ENCODE data around the gene CCNG1. TPM values are rescaled to one million over a fixed set of nuclear protein-coding genes. Genes with fewer than 3 reads are reported as not detected.

CCNG1 gene
- polyA plus RNA-seq, 2 of the 4 experiments (the other 2 are of a cell fraction): 76.5 to 80.8 TPM

DNA sequence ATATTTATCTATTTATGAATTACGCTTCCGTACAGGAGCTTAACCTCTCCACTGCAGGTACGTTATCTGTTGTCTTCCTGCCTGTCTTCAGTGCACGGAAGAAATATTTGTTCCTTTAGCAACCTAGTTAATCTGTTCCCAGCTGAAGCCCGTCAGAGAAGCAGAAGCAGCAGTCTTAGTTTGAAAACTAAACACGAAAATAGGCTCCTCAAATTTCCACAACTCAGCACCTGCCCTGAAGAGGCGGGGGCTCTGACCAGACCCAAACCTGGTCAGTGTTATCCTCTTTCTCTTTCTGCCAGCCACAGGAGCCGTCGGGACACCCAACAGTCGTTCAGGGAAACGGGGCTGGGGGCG lies 22.0 kb downstream of the CCNG1 start (continued):
- no peak for TF ChIP-seq BHLHE40 (IDR thresholded peaks at IDR 0.05; ENCODE audit: low read depth, low read length)
- no peak for TF ChIP-seq GATA3 (IDR thresholded peaks at IDR 0.05; ENCODE audit: borderline replicate concordance)
- no peak for TF ChIP-seq EP300 (IDR thresholded peaks at IDR 0.05)

- TF ChIP-seq POLR2AphosphoS2 (conservative IDR thresholded peaks at IDR 0.05; ENCODE audit: low read length) (no peak), ESRRA (IDR thresholded peaks at IDR 0.05; ENCODE audit: borderline replicate concordance, low read length) (no peak), ZSCAN20 (CRISPR knock-in tag; IDR thresholded peaks at IDR 0.05) (no peak), JUN (IDR thresholded peaks at IDR 0.05) (peak; percentile 66 to 77; a peak in 4 of 5 replicates), MAFK (IDR thresholded peaks at IDR 0.05; ENCODE audit: partially characterized antibody) (no peak), CHD2 (IDR thresholded peaks at IDR 0.05; ENCODE audit: low read length, partially characterized antibody) (no peak), CEBPB (IDR thresholded peaks at IDR 0.05) (peak; percentile 59 to 82; a peak in 3 of 4 replicates), PHF8 (IDR thresholded peaks at IDR 0.05; ENCODE audit: borderline replicate concordance, low read depth) (peak; percentile 98), EP300 (IDR thresholded peaks at IDR 0.05) (no peak), CBX2 (IDR thresholded peaks at IDR 0.05; ENCODE audit: borderline replicate concordance, low read depth) (no peak), KDM1A (IDR thresholded peaks at IDR 0.05; ENCODE audit: low read depth) (no peak), JUNB (IDR thresholded peaks at IDR 0.05) (no peak), FOSB (CRISPR knock-in tag; IDR thresholded peaks at IDR 0.05) (no peak), MYC (IDR thresholded peaks at IDR 0.05; ENCODE audit: borderline replicate concordance, low read length) (peak; percentile 88), RAD21 (conservative IDR thresholded peaks at IDR 0.05 in 1 of 2, IDR thresholded peaks at IDR 0.05 in 1 of 2) (no peak), CHD4 (IDR thresholded peaks at IDR 0.05; ENCODE audit: borderline replicate concordance) (no peak), FOSL2 (IDR thresholded peaks at IDR 0.05) (no peak), FOSL2 (CRISPR knock-in tag; IDR thresholded peaks at IDR 0.05) (no peak), RFX5 (IDR thresholded peaks at IDR 0.05) (no peak), TP53 (CRISPR knock-in tag; IDR thresholded peaks at IDR 0.05) (no peak), SMC3 (IDR thresholded peaks at IDR 0.05) (no peak), TFCP2L1 (CRISPR knock-in tag; IDR thresholded peaks at IDR 0.05) (no peak), FOXS1 (CRISPR knock-in tag; IDR thresholded peaks at IDR 0.05) (no peak), BCL3 (IDR thresholded peaks at IDR 0.05) (peak; percentile 41; the same call in 2 of the 3 replicates), BHLHE40 (IDR thresholded peaks at IDR 0.05; ENCODE audit: low read depth, low read length) (no peak), POLR2A (IDR thresholded peaks at IDR 0.05; ENCODE audit: low read length) (peak; percentile 95), EHF (CRISPR knock-in tag; IDR thresholded peaks at IDR 0.05) (no peak), ZFP36 (IDR thresholded peaks at IDR 0.05; ENCODE audit: borderline replicate concordance, partially characterized antibody) (no peak), HOXB5 (CRISPR knock-in tag; IDR thresholded peaks at IDR 0.05) (no peak)
- TF ChIP-seq, protein P1, sequence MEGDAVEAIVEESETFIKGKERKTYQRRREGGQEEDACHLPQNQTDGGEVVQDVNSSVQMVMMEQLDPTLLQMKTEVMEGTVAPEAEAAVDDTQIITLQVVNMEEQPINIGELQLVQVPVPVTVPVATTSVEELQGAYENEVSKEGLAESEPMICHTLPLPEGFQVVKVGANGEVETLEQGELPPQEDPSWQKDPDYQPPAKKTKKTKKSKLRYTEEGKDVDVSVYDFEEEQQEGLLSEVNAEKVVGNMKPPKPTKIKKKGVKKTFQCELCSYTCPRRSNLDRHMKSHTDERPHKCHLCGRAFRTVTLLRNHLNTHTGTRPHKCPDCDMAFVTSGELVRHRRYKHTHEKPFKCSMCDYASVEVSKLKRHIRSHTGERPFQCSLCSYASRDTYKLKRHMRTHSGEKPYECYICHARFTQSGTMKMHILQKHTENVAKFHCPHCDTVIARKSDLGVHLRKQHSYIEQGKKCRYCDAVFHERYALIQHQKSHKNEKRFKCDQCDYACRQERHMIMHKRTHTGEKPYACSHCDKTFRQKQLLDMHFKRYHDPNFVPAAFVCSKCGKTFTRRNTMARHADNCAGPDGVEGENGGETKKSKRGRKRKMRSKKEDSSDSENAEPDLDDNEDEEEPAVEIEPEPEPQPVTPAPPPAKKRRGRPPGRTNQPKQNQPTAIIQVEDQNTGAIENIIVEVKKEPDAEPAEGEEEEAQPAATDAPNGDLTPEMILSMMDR (IDR thresholded peaks at IDR 0.05): peak; percentile 21; the same call in 1 of the 3 replicates
- TF ChIP-seq, protein P2, sequence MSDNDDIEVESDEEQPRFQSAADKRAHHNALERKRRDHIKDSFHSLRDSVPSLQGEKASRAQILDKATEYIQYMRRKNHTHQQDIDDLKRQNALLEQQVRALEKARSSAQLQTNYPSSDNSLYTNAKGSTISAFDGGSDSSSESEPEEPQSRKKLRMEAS (IDR thresholded peaks at IDR 0.05): peak; percentile 95
- TF ChIP-seq, protein P3, sequence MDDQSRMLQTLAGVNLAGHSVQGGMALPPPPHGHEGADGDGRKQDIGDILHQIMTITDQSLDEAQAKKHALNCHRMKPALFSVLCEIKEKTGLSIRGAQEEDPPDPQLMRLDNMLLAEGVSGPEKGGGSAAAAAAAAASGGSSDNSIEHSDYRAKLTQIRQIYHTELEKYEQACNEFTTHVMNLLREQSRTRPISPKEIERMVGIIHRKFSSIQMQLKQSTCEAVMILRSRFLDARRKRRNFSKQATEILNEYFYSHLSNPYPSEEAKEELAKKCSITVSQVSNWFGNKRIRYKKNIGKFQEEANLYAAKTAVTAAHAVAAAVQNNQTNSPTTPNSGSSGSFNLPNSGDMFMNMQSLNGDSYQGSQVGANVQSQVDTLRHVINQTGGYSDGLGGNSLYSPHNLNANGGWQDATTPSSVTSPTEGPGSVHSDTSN (IDR thresholded peaks at IDR 0.05): peak; percentile 26; the same call in 1 of the 2 replicates
- TF ChIP-seq, protein P4, sequence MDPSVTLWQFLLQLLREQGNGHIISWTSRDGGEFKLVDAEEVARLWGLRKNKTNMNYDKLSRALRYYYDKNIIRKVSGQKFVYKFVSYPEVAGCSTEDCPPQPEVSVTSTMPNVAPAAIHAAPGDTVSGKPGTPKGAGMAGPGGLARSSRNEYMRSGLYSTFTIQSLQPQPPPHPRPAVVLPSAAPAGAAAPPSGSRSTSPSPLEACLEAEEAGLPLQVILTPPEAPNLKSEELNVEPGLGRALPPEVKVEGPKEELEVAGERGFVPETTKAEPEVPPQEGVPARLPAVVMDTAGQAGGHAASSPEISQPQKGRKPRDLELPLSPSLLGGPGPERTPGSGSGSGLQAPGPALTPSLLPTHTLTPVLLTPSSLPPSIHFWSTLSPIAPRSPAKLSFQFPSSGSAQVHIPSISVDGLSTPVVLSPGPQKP (IDR thresholded peaks at IDR 0.05; ENCODE audit: low read depth, low read length): no peak
- TF ChIP-seq, protein P5, sequence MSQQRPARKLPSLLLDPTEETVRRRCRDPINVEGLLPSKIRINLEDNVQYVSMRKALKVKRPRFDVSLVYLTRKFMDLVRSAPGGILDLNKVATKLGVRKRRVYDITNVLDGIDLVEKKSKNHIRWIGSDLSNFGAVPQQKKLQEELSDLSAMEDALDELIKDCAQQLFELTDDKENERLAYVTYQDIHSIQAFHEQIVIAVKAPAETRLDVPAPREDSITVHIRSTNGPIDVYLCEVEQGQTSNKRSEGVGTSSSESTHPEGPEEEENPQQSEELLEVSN (IDR thresholded peaks at IDR 0.05; ENCODE audit: borderline replicate concordance, low read depth): peak; percentile 72
- POLR2A ChIA-PET: interaction anchor here (1.0 to 5.1 kb wide), 15 partner anchors 9 to 51 kb away, joined by 3 to 76 read pairs (median 9); partner anchors contain the start of genes CCNG1 and MAT2B
- no peaks in the 10 kb centered on the region for H3K9me3 ChIP-seq
- DNase-seq (ENCODE audit: low read depth in 1 of 2, low spot score in 1 of 2): peak; percentile 85 to 99
- peak within 1 kb of the TSS; percentile 91 to 92 for H3K27ac ChIP-seq
- H3K4me2 ChIP-seq: peak within 1 kb of the TSS; percentile 90
- H3K4me3 ChIP-seq: peak within 1 kb of the TSS; percentile 73
- FAIRE-seq: no peak
- peak; percentile 86 to 93 for ATAC-seq
- peaks cover 27% of the 10 kb centered on the region for H3K4me1 ChIP-seq
- WGBS (ENCODE audit: missing lambda C conversion rate): 2% methylated on average over 25 of the region's 59 CpGs
- CTCF ChIA-PET: interaction anchor here (1.6 to 2.1 kb wide), 3 partner anchors 18 to 43 kb away, joined by 4 to 7 read pairs (median 5); no protein-coding TSS in a partner anchor
These were observed 22.6 kb downstream of the CCNG1 start, which contains the start of gene NUDCD2 for GRCh38 chr5:163459819-163460561. Gene NUDCD2, minus strand, starts transcription at chr5:163460102. Its CDS starts 52 bp downstream, at chr5:163460050.
